PC-9 (cell line): ENCODE measurements around the gene KIAA0586. TPM values are rescaled to one million over a fixed set of nuclear protein-coding genes. Genes with fewer than 3 reads are reported as not detected.

ENCODE experiments used
- BruUV-seq: library from RNA; stranded (reverse); fragments of 400-500 nt; replicated peaks from 2 replicates; lab custom pipeline; 2021; lab: Mats Ljungman, UMichigan
- CTCF ChIA-PET: fragments of 300-600 bp; sonication (Branson Sonifier 250); formaldehyde crosslinking; loops from one replicate; lab custom pipeline; 2022; ENCODE audit warnings: antibody characterized with exemption; lab: Charles Lee
- POLR2A ChIA-PET: fragments of 300-600 bp; sonication (Branson Sonifier 250); formaldehyde crosslinking; loops from one replicate; lab custom pipeline; 2022; ENCODE audit warnings: antibody characterized with exemption; ENCODE audit not compliant: unreplicated experiment; lab: Charles Lee
- DNase-seq, 2 experiments: peaks; one replicate each; pipeline versions ENCODE4 v3.0.0 to v3.0.0-alpha.2; 2015 to 2022; ENCODE audit warnings: mixed read lengths in 1 of 2
- H2AFZ ChIP-seq: fragments of 200-600 bp; sonication (generic); 2 replicates; pipeline ENCODE4 v1.8.1; 2017; ENCODE audit warnings: antibody characterized with exemption
- H3F3A ChIP-seq: fragments of 200-600 bp; sonication (generic); 2 replicates; pipeline ENCODE4 v1.8.1; 2017; ENCODE audit warnings: antibody characterized with exemption, mild to moderate bottlenecking, low read depth; ENCODE audit not compliant: insufficient read depth
- H3K27ac ChIP-seq: fragments of 200-600 bp; sonication (generic); 2 replicates; pipeline ENCODE4 v1.6.1; 2016; ENCODE audit warnings: mixed run types
- H3K27me3 ChIP-seq: fragments of 200-600 bp; sonication (generic); 2 replicates; pipeline ENCODE4 v1.6.1; 2016; ENCODE audit warnings: low read depth, mixed run types; ENCODE audit not compliant: insufficient read depth
- H3K36me3 ChIP-seq: fragments of 200-600 bp; sonication (generic); 2 replicates; pipeline ENCODE4 v1.6.1; 2016; ENCODE audit warnings: low read depth, mixed run types
- H3K4me1 ChIP-seq: fragments of 200-600 bp; sonication (generic); replicated peaks from 2 replicates; pipeline ENCODE4 v1.6.1; 2016; ENCODE audit warnings: mixed run types; ENCODE audit not compliant: insufficient read depth
- H3K4me2 ChIP-seq: fragments of 200-600 bp; sonication (generic); 2 replicates; pipeline ENCODE4 v1.6.1; 2017; ENCODE audit warnings: mixed run types
- H3K4me3 ChIP-seq: fragments of 200-600 bp; sonication (generic); 2 replicates; pipeline ENCODE4 v1.6.1; 2016; ENCODE audit warnings: mixed run types
- H3K79me2 ChIP-seq: fragments of 200-600 bp; sonication (generic); 2 replicates; pipeline ENCODE4 v1.6.1; 2017; ENCODE audit warnings: low read depth, mixed run types
- H3K9me2 ChIP-seq: fragments of 200-600 bp; sonication (generic); 2 replicates; pipeline ENCODE4 v1.8.1; 2017; ENCODE audit warnings: mild to moderate bottlenecking; ENCODE audit not compliant: insufficient read depth
- H3K9me3 ChIP-seq: fragments of 200-600 bp; sonication (generic); 2 replicates; pipeline ENCODE4 v1.8.1; 2016; ENCODE audit warnings: low read depth; ENCODE audit not compliant: insufficient read depth
- H4K20me1 ChIP-seq: fragments of 200-600 bp; sonication (generic); 2 replicates; pipeline ENCODE4 v1.8.1; 2017; ENCODE audit not compliant: insufficient read depth
- CTCF ChIP-seq: fragments of 200-600 bp; sonication (generic); conservative IDR thresholded peaks from 2 replicates; pipeline ENCODE4 v1.6.1; 2017; ENCODE audit warnings: mixed run types, antibody characterized with exemption, mild to moderate bottlenecking, moderate library complexity
- EZH2 ChIP-seq: fragments of 200-600 bp; sonication (generic); IDR thresholded peaks from 2 replicates; pipeline ENCODE4 v1.8.0; 2017; ENCODE audit warnings: antibody characterized with exemption, low read depth
- intact Hi-C: fragments of 100-400 bp; cut with micrococcal nuclease; formaldehyde crosslinking; loops from one replicate; pipeline ENCODE4 v1.10.0; 2022; ENCODE audit not compliant: unreplicated experiment
- total RNA-seq: library from RNA; stranded (reverse); gene quantifications from 2 replicates; pipeline ENCODE4 v1.2.3, GENCODE V29; 2021

Gene KIAA0586
- total RNA-seq, 1 experiment from 2014 or later = 20.4 TPM

GRCh38 chr14:58426670-58427280 is 744 bp upstream of the KIAA0586 start:
- H3K79me2 ChIP-seq = peaks cover 50% of the 10 kb centered on the region
- H4K20me1 ChIP-seq = no peaks in the 10 kb centered on the region
- peak overlapping the region; percentile 90 for H3K4me2 ChIP-seq
- H2AFZ ChIP-seq = peak overlapping the region; percentile 97
- POLR2A ChIA-PET = no interaction called here
- peaks cover 15% of the 10 kb centered on the region for H3K36me3 ChIP-seq
- CTCF ChIA-PET = no interaction called here
- no peaks in the 10 kb centered on the region for H3K9me3 ChIP-seq
- intact Hi-C loops = loop anchor here (1.0 kb wide), 1 partner anchor 129 kb away; no protein-coding TSS in a partner anchor
- peaks cover 23% of the 10 kb centered on the region; the same call in 1 of the 2 replicates for H3F3A ChIP-seq
- H3K27ac ChIP-seq = peak overlapping the region; percentile 80
- no peak for TF ChIP-seq CTCF
- no peak for TF ChIP-seq EZH2
- TSS peak; percentile 60 for BruUV-seq
- peak overlapping the region; percentile 90 for H3K4me3 ChIP-seq
- no peaks in the 10 kb centered on the region for H3K27me3 ChIP-seq
- H3K9me2 ChIP-seq = no peaks in the 10 kb centered on the region
- DNase-seq = peak; percentile 37 to 53
- peaks cover 22% of the 10 kb centered on the region for H3K4me1 ChIP-seq

- Histone ChIP-seq H3K27me3 (no peaks in the 10 kb centered on the region), H2AFZ (peak overlapping the region; percentile 97), H3K9me2 (no peaks in the 10 kb centered on the region), H3F3A (peaks cover 18% of the 10 kb centered on the region; the same call in 1 of the 2 replicates), H4K20me1 (no peaks in the 10 kb centered on the region), H3K79me2 (peaks cover 50% of the 10 kb centered on the region), H3K4me1 (peaks cover 22% of the 10 kb centered on the region), H3K4me2 (peak overlapping the region; percentile 90), H3K4me3 (peak overlapping the region; percentile 90), H3K36me3 (peaks cover 11% of the 10 kb centered on the region; the same call in 1 of the 2 replicates), H3K9me3 (no peaks in the 10 kb centered on the region), H3K27ac (peak overlapping the region; percentile 80)
- ChIA-PET POLR2A (no interaction called here), CTCF (no interaction called here)
- DNase-seq = peak in 1 of 2 experiments; percentile 38
- intact Hi-C loops = no loop called here
- TSS peak; percentile 69 for BruUV-seq
- TF ChIP-seq CTCF (no peak), EZH2 (no peak)
Measured at GRCh38 chr14:58428118-58428683, 682 bp downstream of the KIAA0586 start.

- H3K4me2 ChIP-seq = 0 out of 2 replicates have a peak overlapping the region, but pooled peaks have one; percentile 90
- no peaks in the 10 kb centered on the region for H3K9me2 ChIP-seq
- no peaks in the 10 kb centered on the region for H4K20me1 ChIP-seq
- H2AFZ ChIP-seq = no peak overlapping the region
- no peaks in the 10 kb centered on the region for H3K9me3 ChIP-seq
- DNase-seq = no peak
- H3K27me3 ChIP-seq = no peaks in the 10 kb centered on the region
- TF ChIP-seq EZH2 (no peak), CTCF (no peak)
- 0 out of 2 replicates have a peak, but pooled peaks cover 5% of the 10 kb centered on the region for H3K36me3 ChIP-seq
- ChIA-PET POLR2A (no interaction called here), CTCF (no interaction called here)
- H3K79me2 ChIP-seq = peaks cover 35% of the 10 kb centered on the region
- H3K4me1 ChIP-seq = peaks cover 22% of the 10 kb centered on the region
- no peak overlapping the region for H3K27ac ChIP-seq
- peaks cover 13% of the 10 kb centered on the region; the same call in 1 of the 2 replicates for H3F3A ChIP-seq
- no peak overlapping the region for H3K4me3 ChIP-seq
- no TSS peak for BruUV-seq
- intact Hi-C loops = no loop called here
Measured at GRCh38 chr14:58430156-58430555, 2.6 kb downstream of the KIAA0586 start.
